Spleen (tissue), 11 donors: Measurements from ENCODE around the gene KY. TPM values are rescaled to one million over a fixed set of nuclear protein-coding genes. Genes with fewer than 3 reads are reported as not detected.

Experiments
- DNase-seq: peaks from one replicate; pipeline ENCODE4 v3.0.0-alpha.2; 2020
- H3K27ac ChIP-seq, 8 donors: fragments of 200-600 bp; sonication (generic) in 7 of 8; 1 replicate in 4 of 8; 2 replicates in 4 of 8; pipeline versions ENCODE4 v1.5.0 to v1.8.0; 2016 to 2021; ENCODE audit warnings: inconsistent platforms in 4 of 8, mild to moderate bottlenecking in 4 of 8, moderate library complexity in 1 of 8
- H3K27me3 ChIP-seq, 7 donors: fragments of 200-600 bp; sonication (generic) in 6 of 7; replicated peaks in 1 of 7; 1 replicate in 4 of 7; 2 replicates in 3 of 7; pipeline versions ENCODE4 v1.5.0 to v1.8.0; 2016 to 2021; ENCODE audit warnings: inconsistent platforms in 3 of 7, mild to moderate bottlenecking in 1 of 7
- H3K36me3 ChIP-seq, 6 donors: fragments of 200-600 bp; sonication (generic) in 5 of 6; 1 replicate in 4 of 6; 2 replicates in 2 of 6; pipeline versions ENCODE4 v1.5.0 to v1.8.0; 2016 to 2021; ENCODE audit warnings: inconsistent platforms in 2 of 6
- H3K4me1 ChIP-seq, 6 donors: fragments of 200-600 bp; sonication (generic) in 5 of 6; 1 replicate in 3 of 6; 2 replicates in 3 of 6; pipeline versions ENCODE4 v1.5.0 to v1.8.0; 2016 to 2021; ENCODE audit warnings: inconsistent platforms in 3 of 6
- H3K4me3 ChIP-seq, 8 donors: fragments of 200-600 bp; sonication (generic) in 7 of 8; 1 replicate in 4 of 8; 2 replicates in 4 of 8; pipeline versions ENCODE4 v1.5.0 to v1.8.0; 2016 to 2021; ENCODE audit warnings: inconsistent platforms in 4 of 8, mild to moderate bottlenecking in 4 of 8, moderate library complexity in 2 of 8
- H3K9me3 ChIP-seq, 8 donors: fragments of 200-600 bp; sonication (generic) in 7 of 8; 1 replicate in 4 of 8; 2 replicates in 4 of 8; pipeline versions ENCODE4 v1.5.0 to v1.8.0; 2016 to 2021; ENCODE audit warnings: inconsistent platforms in 4 of 8
- CTCF ChIP-seq, 11 experiments: fragments of 200-600 bp in 7 of 11; fragments of 450-650 bp in 4 of 11; sonication (generic) in 4 of 11; IDR thresholded peaks in 8 of 11; conservative IDR thresholded peaks in 3 of 11; 1 replicate in 7 of 11; 2 replicates in 4 of 11; pipeline versions ENCODE4 v1.4.0 to v1.8.0; 2016 to 2021; ENCODE audit warnings: antibody characterized with exemption in 11 of 11, inconsistent platforms in 4 of 11, mild to moderate bottlenecking in 1 of 11
- POLR2A ChIP-seq, 3 donors: fragments of 450-650 bp; IDR thresholded peaks; one replicate each; pipeline ENCODE4 v1.5.1; 2017; ENCODE audit warnings: antibody characterized with exemption in 3 of 3, mild to moderate bottlenecking in 1 of 3
- POLR2AphosphoS5 ChIP-seq, 3 donors: sonication (generic); formaldehyde crosslinking; IDR thresholded peaks; one replicate each; pipeline ENCODE4 v1.5.1; 2017; ENCODE audit warnings: antibody characterized with exemption in 3 of 3
- WGBS, 5 donors: extraction: QIAGEN DNeasy Blood & Tissue Kit in 3 of 5; methylation state at CpG; one replicate each; pipeline versions ENCODE4 v1.1.5 to v1.1.7; 2013 to 2018; 5-methylcytosine and 5-hydroxymethylcytosine counted together
- intact Hi-C: fragments of 100-400 bp; cut with DNase I; formaldehyde crosslinking; loops from one replicate; pipeline ENCODE4 v1.15.0; 2023; ENCODE audit warnings: low total_unique reads
- polyA plus RNA-seq, 3 donors: library from polyadenylated mRNA; stranded (reverse); fragments of 200-250 nt; gene quantifications; one replicate each; pipeline ENCODE4 v1.2.1, GENCODE V29; 2013
- total RNA-seq, 7 donors: library from RNA; depleted of rRNA in 3 of 7; stranded (reverse); fragments of >200 nt in 3 of 7; fragmentation: NEBNext Ultra II Directional in 4 of 7; extraction: Animal tissue kit (Norgen Biotek cat#: 25700) in 4 of 7; gene quantifications; one replicate each; pipeline versions ENCODE4 v1.1.0 to v1.2.1, GENCODE V29; 2016 to 2021
- donor health status: healthy with polysubstance abuse.
- donor health status: DM: no; HTN: no; CAD: no; lungs with moderate emphysema.
- donor health status: DM: no; HTN: no; CAD: no.
- donor health status: Bipolar disorder and iron deficiency.
- donor health status: healthy.
- donor health status: DM: no; HTN: no; CAD: no.
- donor health status: DM: yes; HTN: yes; CAD: no.

Gene KY
- total and polyA plus RNA-seq, 10 donors: 0.17 TPM; not detected in 9

GRCh38 chr3:134563601-134564000 lies 87.2 kb downstream of the KY start:
- WGBS, 5 donors: 95 to 99% (median 96%) methylated on average over 6 of the region's 6 CpGs
- Histone ChIP-seq H3K9me3 (peaks cover 0 to 7% (median 3%) of the 10 kb centered on the region in 8 donors), H3K36me3 (peaks cover 0 to 58% (median 11%) of the 10 kb centered on the region in 6 donors), H3K27ac (no peak overlapping the region), H3K4me1 (peaks cover 0 to 7% (median 0%) of the 10 kb centered on the region in 6 donors), H3K4me3 (no peak overlapping the region), H3K27me3 (no peaks in the 10 kb centered on the region)
- no peak for DNase-seq
- TF ChIP-seq POLR2AphosphoS5 (IDR thresholded peaks at IDR 0.05) (no peak), CTCF (IDR thresholded peaks at IDR 0.05 in 8 of 11, conservative IDR thresholded peaks at IDR 0.05 in 3 of 11) (no peak), POLR2A (IDR thresholded peaks at IDR 0.05) (no peak)
- intact Hi-C loops: no loop called here

DNA sequence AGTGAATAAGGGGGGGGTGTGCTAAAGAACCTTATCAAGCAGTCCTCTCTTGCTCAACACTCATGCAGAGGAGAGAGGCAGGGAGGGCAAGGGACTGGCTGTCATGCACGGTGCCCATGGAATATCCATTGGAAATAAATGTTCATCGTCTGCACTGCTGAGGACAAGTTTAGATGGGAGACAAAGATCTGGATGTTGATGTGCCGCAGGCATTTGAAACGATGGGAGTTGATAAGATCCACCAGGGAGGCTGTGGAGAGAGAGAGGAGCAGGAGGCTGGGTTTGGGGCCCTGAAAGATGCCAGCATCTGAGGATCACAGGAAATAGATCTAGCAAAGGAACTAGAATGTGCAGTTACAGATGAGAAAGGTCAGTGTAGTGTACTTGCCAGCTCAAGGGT lies 88.8 kb downstream of the KY start:
- Histone ChIP-seq H3K36me3 (peaks cover 0 to 71% (median 11%) of the 10 kb centered on the region in 6 donors), H3K4me1 (peaks cover 0 to 7% (median 0%) of the 10 kb centered on the region in 6 donors), H3K4me3 (no peak overlapping the region), H3K27me3 (no peaks in the 10 kb centered on the region), H3K9me3 (no peaks in the 10 kb centered on the region), H3K27ac (peak overlapping the region in 1 of 8 donors; percentile 12)
- WGBS, 5 donors: 88 to 94% (median 89%) methylated on average over 4 of the region's 4 CpGs
- intact Hi-C loops: no loop called here
- TF ChIP-seq POLR2A (IDR thresholded peaks at IDR 0.05) (no peak), POLR2AphosphoS5 (IDR thresholded peaks at IDR 0.05) (no peak), CTCF (IDR thresholded peaks at IDR 0.05 in 8 of 11, conservative IDR thresholded peaks at IDR 0.05 in 3 of 11) (no peak)
- no peak for DNase-seq

DNA sequence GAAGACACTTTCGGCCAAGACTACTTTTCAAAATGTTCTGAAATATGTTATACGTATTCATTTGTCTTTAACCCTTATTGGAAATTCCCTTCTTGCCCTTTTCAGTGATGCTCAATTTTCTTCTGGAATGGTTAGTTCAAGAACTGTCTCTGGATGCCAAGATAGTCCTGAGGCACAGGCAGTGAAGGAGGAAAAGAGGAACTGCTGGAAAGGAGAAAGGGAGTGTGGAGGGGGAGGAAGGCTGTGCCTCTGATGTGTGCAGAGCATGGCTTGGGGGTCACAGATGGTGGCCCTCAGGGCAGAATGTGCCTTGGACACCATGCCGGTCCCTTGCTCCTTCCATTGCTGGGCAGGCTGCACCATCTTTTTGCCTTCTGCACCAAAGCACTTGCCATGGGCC lies 91.2 kb downstream of the KY start:
- TF ChIP-seq POLR2AphosphoS5 (IDR thresholded peaks at IDR 0.05) (no peak), CTCF (IDR thresholded peaks at IDR 0.05 in 8 of 11, conservative IDR thresholded peaks at IDR 0.05 in 3 of 11) (no peak), POLR2A (IDR thresholded peaks at IDR 0.05) (no peak)
- Histone ChIP-seq H3K4me1 (peaks cover 0 to 7% (median 0%) of the 10 kb centered on the region in 6 donors), H3K27me3 (no peaks in the 10 kb centered on the region), H3K4me3 (no peak overlapping the region), H3K36me3 (peaks cover 0 to 76% (median 11%) of the 10 kb centered on the region in 6 donors), H3K9me3 (no peaks in the 10 kb centered on the region), H3K27ac (no peak overlapping the region)
- intact Hi-C loops: no loop called here
- no peak for DNase-seq
- 89 to 93% (median 91%) methylated on average over 3 of the region's 3 CpGs for WGBS, 5 donors

Other genes with a start within 250 kb of the KY start
- 10 to 100 TPM; 31.1 to 64.8 (median 49.4) TPM for gene ANAPC13, start 165.0 kb downstream of the KY start, total RNA-seq
- gene ANAPC13, start 165.0 kb downstream of the KY start, polyA plus RNA-seq: 10 to 100 TPM; 46.4 to 63.8 (median 62.4) TPM
- gene CEP63, start 165.0 kb downstream of the KY start, total RNA-seq: 10 to 100 TPM; 27.0 to 37.0 (median 29.7) TPM
- 10 to 100 TPM; 13.4 to 16.5 (median 15.2) TPM for gene CEP63, start 165.0 kb downstream of the KY start, polyA plus RNA-seq
- gene EPHB1, start 144.2 kb upstream of the KY start, total RNA-seq: 10 to 100 TPM in 2 of 7 donors, 1 to 10 TPM in 5; 2.5 to 14.0 (median 7.4) TPM
- gene EPHB1, start 144.2 kb upstream of the KY start, polyA plus RNA-seq: under 1 TPM; 0.20 to 0.80 (median 0.54) TPM